ENCODE results near the gene ANKRD65. TPM values are rescaled to one million over a fixed set of nuclear protein-coding genes. Genes with fewer than 3 reads are reported as not detected.
A peak's percentile ranks its signal among the peaks of the same experiment; 100 is the strongest.
"Not testable (repeated sequence)": the region's sequence is repeated elsewhere in the genome, so short reads cannot be mapped to it uniquely, and the experiment has no call there.

Gene ANKRD65
- not detected for total RNA-seq

- CTCF ChIA-PET, result no interaction called here
- Mint-ChIP-seq H3K4me1 (ENCODE audit: low read depth) (peaks cover 13% of the 10 kb centered on the region), H3K27ac (no peak within 1 kb of the TSS), H3K27me3 (ENCODE audit: low read depth) (peaks cover 23% of the 10 kb centered on the region), H3K4me3 (no peak within 1 kb of the TSS), H3K36me3 (ENCODE audit: low read depth) (no peaks in the 10 kb centered on the region), H3K9me3 (no peaks in the 10 kb centered on the region)
- intact Hi-C loops (cut with micrococcal nuclease), result no loop called here
- no peak for DNase-seq
Measured at GRCh38 chr1:1421147-1421906, at the start of gene ANKRD65. Gene ANKRD65, minus strand, starts transcription at chr1:1421276. Its CDS starts 271 bp downstream, at chr1:1421005.

GRCh38 chr1:1468196-1468985, 47.3 kb upstream of the ANKRD65 start:
- CTCF ChIA-PET, result not testable (repeated sequence)

GRCh38 chr1:1463312-1463711, 42.2 kb upstream of the ANKRD65 start:
- Mint-ChIP-seq H3K36me3 (ENCODE audit: low read depth) (no peaks in the 10 kb centered on the region), H3K27ac (no peak overlapping the region), H3K27me3 (ENCODE audit: low read depth) (peaks cover 2% of the 10 kb centered on the region), H3K4me1 (ENCODE audit: low read depth) (peaks cover 2% of the 10 kb centered on the region), H3K9me3 (no peaks in the 10 kb centered on the region), H3K4me3 (no peak overlapping the region)
- CTCF ChIA-PET, result interaction anchor here (0.6 to 0.7 kb wide), 2 partner anchors 284 to 430 kb away, joined by 3 to 4 read pairs; no protein-coding TSS in a partner anchor
- intact Hi-C loops (cut with micrococcal nuclease), result no loop called here
- no peak for DNase-seq

More at GRCh38 chr1:1468196-1468985, 47.3 kb upstream of the ANKRD65 start:
- peaks cover 10% of the 10 kb centered on the region for H3K4me1 Mint-ChIP-seq (ENCODE audit: low read depth)
- intact Hi-C loops (cut with micrococcal nuclease); H3K9me3 Mint-ChIP-seq; H3K27me3 Mint-ChIP-seq (ENCODE audit: low read depth); H3K36me3 Mint-ChIP-seq (ENCODE audit: low read depth); DNase-seq; H3K4me3 Mint-ChIP-seq; H3K27ac Mint-ChIP-seq: not testable (repeated sequence)

GRCh38 chr1:1462318-1462966, 41.4 kb upstream of the ANKRD65 start:
- intact Hi-C loops (cut with micrococcal nuclease), result no loop called here
- CTCF ChIA-PET, result no interaction called here
- Mint-ChIP-seq H3K27me3 (ENCODE audit: low read depth) (peaks cover 2% of the 10 kb centered on the region), H3K4me3 (peak overlapping the region; percentile 64), H3K9me3 (no peaks in the 10 kb centered on the region), H3K27ac (peak overlapping the region; percentile 50), H3K36me3 (ENCODE audit: low read depth) (no peaks in the 10 kb centered on the region), H3K4me1 (ENCODE audit: low read depth) (peaks cover 2% of the 10 kb centered on the region)
- peak; percentile 40 for DNase-seq

- no peak for DNase-seq
- Mint-ChIP-seq H3K36me3 (ENCODE audit: low read depth) (no peaks in the 10 kb centered on the region), H3K4me1 (ENCODE audit: low read depth) (peaks cover 2% of the 10 kb centered on the region), H3K4me3 (peak overlapping the region; percentile 64), H3K27me3 (ENCODE audit: low read depth) (peaks cover 2% of the 10 kb centered on the region), H3K27ac (peak overlapping the region; percentile 50), H3K9me3 (no peaks in the 10 kb centered on the region)
- CTCF ChIA-PET, result no interaction called here
- intact Hi-C loops (cut with micrococcal nuclease), result no loop called here
Measured at GRCh38 chr1:1461721-1462317, 40.7 kb upstream of the ANKRD65 start.

GRCh38 chr1:1460540-1461130, 39.6 kb upstream of the ANKRD65 start:
- peaks cover 2% of the 10 kb centered on the region for H3K4me1 Mint-ChIP-seq (ENCODE audit: low read depth)
- H3K36me3 Mint-ChIP-seq (ENCODE audit: low read depth), result no peaks in the 10 kb centered on the region
- intact Hi-C loops (cut with micrococcal nuclease), result no loop called here
- DNase-seq, result no peak
- no peak overlapping the region for H3K27ac Mint-ChIP-seq
- H3K4me3 Mint-ChIP-seq, result no peak overlapping the region
- CTCF ChIA-PET, result interaction anchor here (0.6 to 0.7 kb wide), 2 partner anchors 8 to 278 kb away, joined by 4 to 5 read pairs; no protein-coding TSS in a partner anchor
- no peaks in the 10 kb centered on the region for H3K9me3 Mint-ChIP-seq
- peaks cover 2% of the 10 kb centered on the region for H3K27me3 Mint-ChIP-seq (ENCODE audit: low read depth)

GRCh38 chr1:1459711-1460110, 38.6 kb upstream of the ANKRD65 start:
- H3K4me1 Mint-ChIP-seq (ENCODE audit: low read depth); H3K4me3 Mint-ChIP-seq; H3K36me3 Mint-ChIP-seq (ENCODE audit: low read depth); intact Hi-C loops (cut with micrococcal nuclease); H3K27ac Mint-ChIP-seq; H3K27me3 Mint-ChIP-seq (ENCODE audit: low read depth); H3K9me3 Mint-ChIP-seq; DNase-seq: not testable (repeated sequence)
- CTCF ChIA-PET, result interaction anchor here (0.7 kb wide), 1 partner anchor 277 kb away, joined by 5 read pairs; no protein-coding TSS in a partner anchor

GRCh38 chr1:1459156-1459555, 38.1 kb upstream of the ANKRD65 start:
- H3K36me3 Mint-ChIP-seq (ENCODE audit: low read depth); DNase-seq; H3K27ac Mint-ChIP-seq; CTCF ChIA-PET; H3K4me3 Mint-ChIP-seq; H3K27me3 Mint-ChIP-seq (ENCODE audit: low read depth); H3K4me1 Mint-ChIP-seq (ENCODE audit: low read depth); H3K9me3 Mint-ChIP-seq; intact Hi-C loops (cut with micrococcal nuclease): not testable (repeated sequence)

GRCh38 chr1:1456683-1457255, 35.7 kb upstream of the ANKRD65 start:
- H3K27me3 Mint-ChIP-seq (ENCODE audit: low read depth); CTCF ChIA-PET; H3K4me1 Mint-ChIP-seq (ENCODE audit: low read depth); H3K4me3 Mint-ChIP-seq; H3K36me3 Mint-ChIP-seq (ENCODE audit: low read depth); H3K9me3 Mint-ChIP-seq; DNase-seq; H3K27ac Mint-ChIP-seq; intact Hi-C loops (cut with micrococcal nuclease): not testable (repeated sequence)

- H3K4me3 Mint-ChIP-seq; intact Hi-C loops (cut with micrococcal nuclease); CTCF ChIA-PET; H3K36me3 Mint-ChIP-seq (ENCODE audit: low read depth); H3K27me3 Mint-ChIP-seq (ENCODE audit: low read depth); H3K27ac Mint-ChIP-seq; H3K4me1 Mint-ChIP-seq (ENCODE audit: low read depth); DNase-seq; H3K9me3 Mint-ChIP-seq: not testable (repeated sequence)
Measured at GRCh38 chr1:1455934-1456333, 34.9 kb upstream of the ANKRD65 start.

GRCh38 chr1:1455366-1455884, 34.3 kb upstream of the ANKRD65 start:
- intact Hi-C loops (cut with micrococcal nuclease), result no loop called here
- Mint-ChIP-seq H3K27me3 (ENCODE audit: low read depth) (peaks cover 2% of the 10 kb centered on the region), H3K27ac (no peak overlapping the region), H3K4me1 (ENCODE audit: low read depth) (no peaks in the 10 kb centered on the region), H3K9me3 (no peaks in the 10 kb centered on the region), H3K4me3 (no peak overlapping the region), H3K36me3 (ENCODE audit: low read depth) (no peaks in the 10 kb centered on the region)
- DNase-seq, result no peak
- CTCF ChIA-PET, result interaction anchor here (0.6 kb wide), 1 partner anchor 98 kb away, joined by 3 read pairs; no protein-coding TSS in a partner anchor
